ENCODE measurements around the gene DSE. TPM values are rescaled to one million over a fixed set of nuclear protein-coding genes. Genes with fewer than 3 reads are reported as not detected.
A peak's percentile ranks its signal among the peaks of the same experiment; 100 is the strongest.

The DSE gene
- total RNA-seq, 1 donor from 2014 or later: 23.4 TPM

DNA sequence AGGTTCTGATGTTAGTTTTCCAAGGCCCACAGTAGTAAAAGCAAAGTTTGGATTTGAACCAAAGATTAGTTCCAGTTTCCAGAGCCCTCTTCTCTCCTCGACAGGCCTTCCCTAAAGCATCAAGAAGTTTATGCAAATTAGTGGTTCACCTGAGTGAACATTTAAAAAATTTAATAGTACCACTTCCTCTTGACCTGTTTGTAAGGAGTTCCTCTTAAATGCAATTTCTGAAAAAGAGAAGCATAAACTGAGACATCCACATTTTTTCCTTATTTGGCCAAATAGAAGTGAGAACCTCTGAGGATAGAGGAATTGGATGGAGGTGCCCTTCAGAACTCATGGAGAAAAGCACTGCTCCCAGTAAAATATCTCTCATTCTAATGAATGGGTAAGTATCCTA is 1.2 kb upstream of the DSE start:
- Mint-ChIP-seq H3K4me3 (peak overlapping the region; percentile 90), H3K36me3 (ENCODE audit: low read depth) (no peaks in the 10 kb centered on the region), H3K9me3 (no peaks in the 10 kb centered on the region), H3K27ac (peak overlapping the region; percentile 87), H3K4me1 (peaks cover 26% of the 10 kb centered on the region), H3K27me3 (no peaks in the 10 kb centered on the region)
- TF ChIP-seq, protein P1, sequence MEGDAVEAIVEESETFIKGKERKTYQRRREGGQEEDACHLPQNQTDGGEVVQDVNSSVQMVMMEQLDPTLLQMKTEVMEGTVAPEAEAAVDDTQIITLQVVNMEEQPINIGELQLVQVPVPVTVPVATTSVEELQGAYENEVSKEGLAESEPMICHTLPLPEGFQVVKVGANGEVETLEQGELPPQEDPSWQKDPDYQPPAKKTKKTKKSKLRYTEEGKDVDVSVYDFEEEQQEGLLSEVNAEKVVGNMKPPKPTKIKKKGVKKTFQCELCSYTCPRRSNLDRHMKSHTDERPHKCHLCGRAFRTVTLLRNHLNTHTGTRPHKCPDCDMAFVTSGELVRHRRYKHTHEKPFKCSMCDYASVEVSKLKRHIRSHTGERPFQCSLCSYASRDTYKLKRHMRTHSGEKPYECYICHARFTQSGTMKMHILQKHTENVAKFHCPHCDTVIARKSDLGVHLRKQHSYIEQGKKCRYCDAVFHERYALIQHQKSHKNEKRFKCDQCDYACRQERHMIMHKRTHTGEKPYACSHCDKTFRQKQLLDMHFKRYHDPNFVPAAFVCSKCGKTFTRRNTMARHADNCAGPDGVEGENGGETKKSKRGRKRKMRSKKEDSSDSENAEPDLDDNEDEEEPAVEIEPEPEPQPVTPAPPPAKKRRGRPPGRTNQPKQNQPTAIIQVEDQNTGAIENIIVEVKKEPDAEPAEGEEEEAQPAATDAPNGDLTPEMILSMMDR (IDR thresholded peaks at IDR 0.05): no peak
- DNase-seq (no peak), ATAC-seq (ENCODE audit: low read depth) (peak; percentile 43)
- ChIA-PET POLR2A (interaction anchor here (0.6 to 2.5 kb wide), 3 partner anchors 13 to 202 kb away, joined by 3 to 13 read pairs (median 10); partner anchors contain the start of gene RWDD1), CTCF (interaction anchor here (2.7 kb wide), 1 partner anchor 82 kb away, joined by 11 read pairs; no protein-coding TSS in a partner anchor)
- intact Hi-C loops (cut with micrococcal nuclease): no loop called here

DNA sequence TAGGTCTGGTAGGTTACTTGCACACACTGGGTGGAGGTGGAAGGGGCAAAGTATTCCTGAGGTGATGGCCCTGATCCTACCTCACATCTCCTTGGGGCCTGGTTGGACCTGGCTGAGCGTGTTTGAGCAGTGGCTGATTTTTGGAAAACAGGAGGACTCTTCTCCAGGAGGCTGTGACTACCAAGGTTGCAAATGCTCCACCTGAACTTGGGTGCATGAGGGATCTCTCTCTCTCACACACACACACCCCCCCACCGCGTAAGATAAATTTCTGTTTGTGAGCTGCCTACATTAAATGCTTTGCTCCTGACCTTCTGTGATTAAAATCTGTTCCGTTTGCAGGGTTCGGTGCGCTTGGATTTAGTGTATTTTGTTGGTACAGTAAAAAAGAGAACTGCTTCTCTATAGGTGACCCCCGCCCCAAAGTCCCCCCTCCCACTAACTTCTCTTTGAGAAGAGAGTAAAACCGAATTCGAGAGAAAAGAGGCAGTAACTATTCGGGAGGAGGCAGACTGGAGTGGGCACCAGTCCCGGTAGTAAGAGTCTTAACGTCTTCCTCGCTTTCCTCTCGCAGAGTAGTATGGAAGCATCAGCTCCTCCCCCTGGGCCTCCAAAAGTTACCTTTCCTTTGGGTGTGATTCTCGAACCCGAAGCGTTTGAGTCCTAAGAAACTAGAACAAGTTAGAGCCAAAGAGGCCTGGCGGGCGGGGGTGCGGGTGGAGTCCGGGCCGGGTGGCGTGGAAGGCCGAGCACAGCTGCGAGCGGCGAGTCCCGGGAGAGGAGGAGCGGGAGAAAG is 585 bp upstream of the DSE start:
- POLR2A ChIA-PET: interaction anchor here (0.6 to 2.5 kb wide), 7 partner anchors 14 to 201 kb away, joined by 3 to 13 read pairs (median 5); partner anchors contain the start of gene RWDD1
- intact Hi-C loops (cut with micrococcal nuclease): loop anchor here (1.0 to 5.0 kb wide), 9 partner anchors 17 to 202 kb away; partner anchors contain the start of gene RWDD1
- Mint-ChIP-seq H3K4me3 (peak overlapping the region; percentile 90), H3K27me3 (no peaks in the 10 kb centered on the region), H3K36me3 (ENCODE audit: low read depth) (no peaks in the 10 kb centered on the region), H3K9me3 (no peaks in the 10 kb centered on the region), H3K4me1 (peaks cover 26% of the 10 kb centered on the region), H3K27ac (peak overlapping the region; percentile 87)
- TF ChIP-seq, protein P1 (IDR thresholded peaks at IDR 0.05): no peak
- ATAC-seq (ENCODE audit: low read depth): peak; percentile 38
- CTCF ChIA-PET: interaction anchor here (0.6 to 2.7 kb wide), 3 partner anchors 81 to 102 kb away, joined by 3 to 11 read pairs (median 3); no protein-coding TSS in a partner anchor
- DNase-seq: peak; percentile 27

DNA sequence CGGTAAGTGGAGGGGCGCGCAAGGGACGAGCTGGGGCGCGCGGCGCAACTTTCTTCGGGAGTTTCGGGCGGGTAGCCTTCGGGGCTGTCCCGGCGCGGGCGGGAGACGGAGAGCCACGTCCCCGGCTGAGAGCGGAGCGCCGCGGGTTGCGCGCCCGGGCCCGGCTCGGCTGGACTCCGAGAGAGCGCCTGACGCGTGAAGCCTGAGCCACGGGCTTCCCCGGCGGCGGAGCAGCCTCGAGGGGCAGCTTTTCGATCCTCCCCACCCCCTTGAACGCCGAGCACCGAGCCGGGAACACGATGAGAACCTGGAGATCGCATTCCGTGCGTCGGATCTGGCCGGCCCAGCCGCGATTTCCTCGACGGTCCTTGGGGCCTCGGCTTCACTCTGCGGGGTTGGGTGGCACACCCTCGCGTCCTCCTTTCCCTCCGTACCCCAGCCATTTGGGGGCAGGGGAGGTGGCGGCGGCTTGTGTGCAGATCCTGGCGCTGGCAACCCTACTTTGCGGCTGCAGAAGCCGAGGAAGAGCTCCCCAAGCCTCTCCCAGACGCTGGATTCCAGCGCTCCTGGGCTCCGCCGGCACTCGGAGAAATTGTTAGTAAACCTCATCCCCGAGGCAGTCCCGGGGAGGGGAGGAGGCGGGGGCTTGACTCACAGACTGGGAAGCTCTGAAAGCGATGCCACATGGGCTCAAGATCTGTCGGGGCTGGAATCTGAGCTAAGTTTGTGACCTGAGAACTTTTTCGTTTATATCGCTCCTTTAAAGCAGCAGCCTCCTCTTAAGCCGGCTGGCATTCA is 572 bp downstream of the DSE start:
- ChIA-PET CTCF (interaction anchor here (0.6 to 1.5 kb wide), 3 partner anchors 82 to 103 kb away, joined by 3 to 5 read pairs (median 3); no protein-coding TSS in a partner anchor), POLR2A (interaction anchor here (1.0 to 2.5 kb wide), 6 partner anchors 15 to 162 kb away, joined by 3 to 13 read pairs (median 6); no protein-coding TSS in a partner anchor)
- H3K27ac Mint-ChIP-seq: peak overlapping the region; percentile 69
- peaks cover 2% of the 10 kb centered on the region for H3K27me3 Mint-ChIP-seq
- H3K4me3 Mint-ChIP-seq: peak overlapping the region; percentile 90
- ATAC-seq (ENCODE audit: low read depth) (peak; percentile 49), DNase-seq (peak; percentile 48)
- H3K9me3 Mint-ChIP-seq: no peaks in the 10 kb centered on the region
- peaks cover 26% of the 10 kb centered on the region for H3K4me1 Mint-ChIP-seq
- no peaks in the 10 kb centered on the region for H3K36me3 Mint-ChIP-seq (ENCODE audit: low read depth)
- intact Hi-C loops (cut with micrococcal nuclease): loop anchor here (1.0 to 5.0 kb wide), 5 partner anchors 57 to 201 kb away; partner anchors contain the start of gene RWDD1
- TF ChIP-seq, protein P1 (IDR thresholded peaks at IDR 0.05): no peak

DNA sequence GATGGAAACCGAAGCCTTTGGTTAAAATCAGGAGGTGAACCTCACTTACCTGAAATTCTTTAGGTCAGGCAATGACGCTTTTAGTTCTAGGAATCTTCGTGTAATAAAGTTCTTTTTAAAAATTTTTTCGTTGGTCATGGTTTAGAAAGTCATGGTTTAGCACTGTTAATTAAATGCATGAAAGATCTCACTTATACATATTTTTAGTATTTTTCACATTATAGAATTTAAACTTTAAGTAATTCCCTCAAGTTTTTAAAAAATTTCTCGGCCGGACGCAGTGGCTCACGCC is 1.1 kb downstream of the DSE start:
- Mint-ChIP-seq H3K4me3 (peak overlapping the region; percentile 90), H3K9me3 (no peaks in the 10 kb centered on the region), H3K36me3 (ENCODE audit: low read depth) (no peaks in the 10 kb centered on the region), H3K4me1 (peaks cover 26% of the 10 kb centered on the region), H3K27ac (peak overlapping the region; percentile 69), H3K27me3 (peaks cover 2% of the 10 kb centered on the region)
- intact Hi-C loops (cut with micrococcal nuclease): loop anchor here (1.0 to 5.0 kb wide), 5 partner anchors 57 to 200 kb away; partner anchors contain the start of gene RWDD1
- ATAC-seq (ENCODE audit: low read depth) (no peak), DNase-seq (no peak)
- POLR2A ChIA-PET: interaction anchor here (1.3 to 2.5 kb wide), 2 partner anchors 38 to 84 kb away, joined by 3 to 13 read pairs; no protein-coding TSS in a partner anchor
- TF ChIP-seq, protein P1 (IDR thresholded peaks at IDR 0.05): no peak
- CTCF ChIA-PET: interaction anchor here (1.5 kb wide), 1 partner anchor 84 kb away, joined by 5 read pairs; no protein-coding TSS in a partner anchor
